GM19395 (cell line): ENCODE data around the gene MAP3K15.
"Not testable (repeated sequence)": the region's sequence is repeated elsewhere in the genome, so short reads cannot be mapped to it uniquely, and the experiment has no call there.

Experiments
- ATAC-seq: cut with Tn5 transposase; IDR thresholded peaks from one replicate; pipeline ENCODE4 v1.9.1; 2021; ENCODE audit warnings: mild to moderate bottlenecking, moderate library complexity; ENCODE audit not compliant: unreplicated experiment

The MAP3K15 gene

GRCh38 chrX:19535476-19535875 lies 20.2 kb upstream of the MAP3K15 start:
- ATAC-seq: no peak

GRCh38 chrX:19532709-19533108 lies 17.4 kb upstream of the MAP3K15 start:
- no peak for ATAC-seq

- no peak for ATAC-seq
Measured at GRCh38 chrX:19517965-19518364, 2.7 kb upstream of the MAP3K15 start.

GRCh38 chrX:19515615-19516105 lies 352 bp upstream of the MAP3K15 start:
- ATAC-seq: no peak

GRCh38 chrX:19513383-19513782 lies 1.9 kb downstream of the MAP3K15 start:
- ATAC-seq: no peak

- no peak for ATAC-seq
Measured at GRCh38 chrX:19512961-19513360, 2.3 kb downstream of the MAP3K15 start.

GRCh38 chrX:19512359-19512758 lies 2.9 kb downstream of the MAP3K15 start:
- ATAC-seq: no peak

- ATAC-seq: not testable (repeated sequence)
Measured at GRCh38 chrX:19511796-19512195, 3.5 kb downstream of the MAP3K15 start.

- no peak for ATAC-seq
Measured at GRCh38 chrX:19496711-19497110, 18.6 kb downstream of the MAP3K15 start.

GRCh38 chrX:19487520-19488200 lies 27.6 kb downstream of the MAP3K15 start:
- ATAC-seq: no peak

- no peak for ATAC-seq
Measured at GRCh38 chrX:19479458-19479857, 35.9 kb downstream of the MAP3K15 start.

- ATAC-seq: not testable (repeated sequence)
Measured at GRCh38 chrX:19468383-19468782, 46.9 kb downstream of the MAP3K15 start.

GRCh38 chrX:19462879-19463278 lies 52.4 kb downstream of the MAP3K15 start:
- ATAC-seq: no peak

- ATAC-seq: no peak
Measured at GRCh38 chrX:19462231-19462630, 53.1 kb downstream of the MAP3K15 start.

GRCh38 chrX:19457662-19458061 lies 57.6 kb downstream of the MAP3K15 start:
- no peak for ATAC-seq

GRCh38 chrX:19448077-19448476 lies 67.2 kb downstream of the MAP3K15 start:
- ATAC-seq: no peak

GRCh38 chrX:19446397-19446796 lies 68.9 kb downstream of the MAP3K15 start:
- ATAC-seq: no peak

- not testable (repeated sequence) for ATAC-seq
Measured at GRCh38 chrX:19445772-19446171, 69.5 kb downstream of the MAP3K15 start.

- no peak for ATAC-seq
Measured at GRCh38 chrX:19443869-19444526, 71.3 kb downstream of the MAP3K15 start.

- no peak for ATAC-seq
Measured at GRCh38 chrX:19440713-19441112, 74.6 kb downstream of the MAP3K15 start.

- ATAC-seq: not testable (repeated sequence)
Measured at GRCh38 chrX:19422661-19423060, 92.6 kb downstream of the MAP3K15 start.

- ATAC-seq: no peak
Measured at GRCh38 chrX:19410259-19410658, 105.0 kb downstream of the MAP3K15 start.
